Measurements from ENCODE around the gene KSR2.
"Not testable (repeated sequence)": the region's sequence is repeated elsewhere in the genome, so short reads cannot be mapped to it uniquely, and the experiment has no call there.

Gene KSR2

DNA sequence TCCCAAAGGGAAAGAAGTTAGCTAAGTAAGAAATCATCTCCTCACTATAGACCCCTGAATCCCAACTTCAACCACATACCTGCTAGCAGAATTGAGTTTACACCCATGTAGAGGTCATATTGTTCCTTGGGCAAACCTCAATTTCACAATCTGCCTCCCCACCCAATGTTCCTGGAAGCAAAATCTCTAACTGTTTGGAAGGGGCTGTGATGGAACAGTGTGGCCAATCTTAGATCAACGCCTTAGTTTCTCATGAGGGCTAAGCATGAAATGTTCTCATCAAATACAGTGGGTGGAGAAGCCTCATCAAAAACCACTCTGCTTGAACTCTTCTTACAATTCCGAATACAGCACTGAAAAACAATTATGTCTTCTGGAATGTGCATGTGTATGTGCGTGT, 323.3 kb downstream of the KSR2 start:
- H3K36me3 ChIP-seq: no peaks in the 10 kb centered on the region
- no peak overlapping the region for H3K27ac ChIP-seq
- H3K4me3 ChIP-seq (ENCODE audit: low read depth in 1 of 2, low read length in 1 of 2): no peak overlapping the region
- no peaks in the 10 kb centered on the region for H3K9me3 ChIP-seq
- TF ChIP-seq, protein P1, sequence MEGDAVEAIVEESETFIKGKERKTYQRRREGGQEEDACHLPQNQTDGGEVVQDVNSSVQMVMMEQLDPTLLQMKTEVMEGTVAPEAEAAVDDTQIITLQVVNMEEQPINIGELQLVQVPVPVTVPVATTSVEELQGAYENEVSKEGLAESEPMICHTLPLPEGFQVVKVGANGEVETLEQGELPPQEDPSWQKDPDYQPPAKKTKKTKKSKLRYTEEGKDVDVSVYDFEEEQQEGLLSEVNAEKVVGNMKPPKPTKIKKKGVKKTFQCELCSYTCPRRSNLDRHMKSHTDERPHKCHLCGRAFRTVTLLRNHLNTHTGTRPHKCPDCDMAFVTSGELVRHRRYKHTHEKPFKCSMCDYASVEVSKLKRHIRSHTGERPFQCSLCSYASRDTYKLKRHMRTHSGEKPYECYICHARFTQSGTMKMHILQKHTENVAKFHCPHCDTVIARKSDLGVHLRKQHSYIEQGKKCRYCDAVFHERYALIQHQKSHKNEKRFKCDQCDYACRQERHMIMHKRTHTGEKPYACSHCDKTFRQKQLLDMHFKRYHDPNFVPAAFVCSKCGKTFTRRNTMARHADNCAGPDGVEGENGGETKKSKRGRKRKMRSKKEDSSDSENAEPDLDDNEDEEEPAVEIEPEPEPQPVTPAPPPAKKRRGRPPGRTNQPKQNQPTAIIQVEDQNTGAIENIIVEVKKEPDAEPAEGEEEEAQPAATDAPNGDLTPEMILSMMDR (IDR thresholded peaks at IDR 0.05): no peak
- no peaks in the 10 kb centered on the region for H3K4me1 ChIP-seq (ENCODE audit: control insufficient read depth in 1 of 2, insufficient read depth in 1 of 2, low read depth in 1 of 2, low read length in 1 of 2)
- H3K27me3 ChIP-seq: peaks cover 6% of the 10 kb centered on the region

DNA sequence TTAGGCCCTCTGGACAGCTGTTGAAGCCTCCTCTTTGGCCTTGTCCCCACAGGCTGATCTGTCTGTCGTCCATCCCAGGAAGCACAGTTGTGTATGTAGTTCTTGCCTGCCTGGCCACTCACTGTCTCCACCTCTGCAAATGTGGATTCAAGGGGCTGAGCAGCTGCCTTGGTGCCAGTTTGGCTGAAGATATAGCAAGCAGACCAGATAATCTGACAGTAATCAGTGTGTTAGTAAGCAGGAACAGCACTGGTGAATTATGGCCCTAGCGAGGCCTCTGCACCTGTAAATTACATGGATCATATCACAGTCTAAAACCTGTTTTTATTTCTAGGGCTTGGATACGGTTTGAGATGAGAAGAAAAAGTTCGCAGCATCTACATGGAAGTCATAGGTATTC, 324.8 kb downstream of the KSR2 start:
- Histone ChIP-seq H3K27me3 (peaks cover 6% of the 10 kb centered on the region), H3K27ac (no peak overlapping the region), H3K9me3 (no peaks in the 10 kb centered on the region), H3K4me1 (ENCODE audit: control insufficient read depth in 1 of 2, insufficient read depth in 1 of 2, low read depth in 1 of 2, low read length in 1 of 2) (no peaks in the 10 kb centered on the region), H3K4me3 (ENCODE audit: low read depth in 1 of 2, low read length in 1 of 2) (no peak overlapping the region), H3K36me3 (no peaks in the 10 kb centered on the region)
- TF ChIP-seq, protein P1 (IDR thresholded peaks at IDR 0.05): no peak

DNA sequence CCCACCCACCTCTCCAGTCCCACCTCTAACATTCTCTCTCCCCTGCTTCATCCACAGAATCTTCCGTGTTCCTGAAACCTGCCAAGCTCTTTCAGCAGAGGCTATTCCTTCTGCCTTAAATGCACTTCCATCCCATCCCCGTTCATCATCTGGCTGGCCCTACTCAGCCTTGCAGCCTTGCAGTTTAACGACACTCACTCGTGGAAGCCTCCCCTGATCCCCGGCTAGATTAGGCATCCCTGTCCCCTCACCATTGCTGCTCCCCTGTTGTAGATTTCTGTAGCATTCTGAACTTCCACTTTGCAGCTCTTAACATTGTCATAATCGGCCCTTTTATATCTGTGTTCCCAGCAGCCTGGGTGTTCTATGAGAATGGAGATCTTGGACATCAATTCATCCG, 326.9 kb downstream of the KSR2 start:
- no peak overlapping the region for H3K4me3 ChIP-seq (ENCODE audit: low read depth in 1 of 2, low read length in 1 of 2)
- TF ChIP-seq, protein P1 (IDR thresholded peaks at IDR 0.05): no peak
- H3K4me1 ChIP-seq (ENCODE audit: control insufficient read depth in 1 of 2, insufficient read depth in 1 of 2, low read depth in 1 of 2, low read length in 1 of 2): no peaks in the 10 kb centered on the region
- no peaks in the 10 kb centered on the region for H3K36me3 ChIP-seq
- no peaks in the 10 kb centered on the region for H3K9me3 ChIP-seq
- H3K27ac ChIP-seq: no peak overlapping the region
- H3K27me3 ChIP-seq: peaks cover 6% of the 10 kb centered on the region

- H3K9me3 ChIP-seq: no peaks in the 10 kb centered on the region
- H3K4me1 ChIP-seq (ENCODE audit: control insufficient read depth in 1 of 2, insufficient read depth in 1 of 2, low read depth in 1 of 2, low read length in 1 of 2): no peaks in the 10 kb centered on the region
- H3K27ac ChIP-seq: no peak overlapping the region
- no peak overlapping the region for H3K4me3 ChIP-seq (ENCODE audit: low read depth in 1 of 2, low read length in 1 of 2)
- TF ChIP-seq, protein P1 (IDR thresholded peaks at IDR 0.05): no peak
- no peaks in the 10 kb centered on the region for H3K27me3 ChIP-seq
- no peaks in the 10 kb centered on the region for H3K36me3 ChIP-seq
Measured at GRCh38 chr12:117640511-117640910, 328.3 kb downstream of the KSR2 start.

DNA sequence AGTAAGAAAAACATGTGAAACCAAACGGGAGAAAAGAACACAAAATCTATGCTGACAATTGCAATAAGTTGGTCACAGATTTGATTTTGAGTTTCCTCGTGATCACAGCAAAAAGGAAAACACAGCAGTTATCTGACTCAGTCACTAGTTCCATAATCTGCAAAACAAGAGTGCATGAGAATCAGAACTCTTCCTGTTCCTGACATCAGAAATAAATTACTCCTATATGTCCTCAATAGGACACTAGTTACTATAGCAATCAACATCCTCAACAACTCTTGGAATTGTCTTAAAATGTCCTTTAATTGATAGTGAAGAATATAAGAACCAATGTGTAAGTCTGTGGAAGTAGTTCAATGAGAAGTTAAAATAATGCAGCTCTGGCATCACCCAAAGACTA, 339.3 kb downstream of the KSR2 start:
- Histone ChIP-seq H3K27me3 (no peaks in the 10 kb centered on the region), H3K27ac (no peak overlapping the region), H3K4me1 (ENCODE audit: control insufficient read depth in 1 of 2, insufficient read depth in 1 of 2, low read depth in 1 of 2, low read length in 1 of 2) (no peaks in the 10 kb centered on the region), H3K4me3 (ENCODE audit: low read depth in 1 of 2, low read length in 1 of 2) (no peak overlapping the region), H3K9me3 (no peaks in the 10 kb centered on the region), H3K36me3 (no peaks in the 10 kb centered on the region)
- TF ChIP-seq, protein P1 (IDR thresholded peaks at IDR 0.05): no peak

DNA sequence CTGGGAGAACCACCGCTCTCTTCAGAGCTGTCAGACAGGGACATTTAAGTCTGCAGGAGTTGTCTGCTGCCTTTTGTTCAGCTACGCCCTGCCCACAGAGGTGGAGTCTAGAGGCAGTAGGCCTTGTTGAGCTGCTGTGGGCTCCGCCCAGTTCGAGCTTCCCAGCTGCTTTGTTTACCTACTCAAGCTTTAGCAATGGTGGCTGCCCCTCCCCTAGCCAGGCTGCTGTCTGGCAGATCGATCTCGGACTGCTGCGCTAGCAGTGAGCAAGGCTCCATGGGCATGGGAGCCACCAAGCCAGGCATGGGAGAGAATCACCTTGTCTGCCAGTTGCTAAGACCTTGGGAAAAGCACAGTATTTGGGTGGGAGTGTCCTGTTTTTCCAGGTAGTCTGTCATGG, 340.1 kb downstream of the KSR2 start:
- not testable (repeated sequence) for H3K27ac ChIP-seq; H3K36me3 ChIP-seq; H3K9me3 ChIP-seq; H3K4me3 ChIP-seq (ENCODE audit: low read depth in 1 of 2, low read length in 1 of 2); H3K27me3 ChIP-seq; H3K4me1 ChIP-seq (ENCODE audit: control insufficient read depth in 1 of 2, insufficient read depth in 1 of 2, low read depth in 1 of 2, low read length in 1 of 2)

Data from neutrophil (primary cell).